MM.1S (cell line): ENCODE data around the gene ARVCF.

ENCODE experiments used
- CTCF ChIP-seq: fragments of 300-600 bp; sonication (generic); IDR thresholded peaks from 2 replicates; pipeline ENCODE4 v1.5.1; 2016; ENCODE audit warnings: antibody characterized with exemption, low read length, mixed read lengths
- EZH2 ChIP-seq: fragments of 300-600 bp; sonication (generic); optimal IDR thresholded peaks from 2 replicates; pipeline ENCODE3; 2017; ENCODE audit warnings: low read depth, mild to moderate bottlenecking, antibody characterized with exemption, low read length, mixed read lengths

DNA sequence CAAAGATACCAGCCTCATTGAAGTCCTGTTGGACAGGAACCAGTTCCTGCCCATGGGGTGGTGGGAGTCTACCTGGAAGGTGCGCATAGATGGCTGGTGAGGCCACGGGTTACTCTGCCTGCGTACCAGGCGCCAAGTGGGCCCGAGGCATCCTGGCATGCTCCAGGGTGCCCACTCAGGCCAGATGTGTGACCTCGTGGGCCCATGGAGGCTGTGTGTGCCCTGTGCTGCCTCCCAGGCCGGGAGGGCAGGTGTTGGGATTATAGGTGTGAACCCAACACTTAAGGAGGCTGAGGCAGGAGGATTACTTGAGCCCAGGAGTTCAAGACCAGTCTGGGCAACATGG is 27.3 kb upstream of the ARVCF start:
- TF ChIP-seq EZH2 (no peak), CTCF (no peak)
